ENCODE data around the gene CHST5.
A peak's percentile ranks its signal among the peaks of the same experiment; 100 is the strongest.

Gene CHST5

DNA sequence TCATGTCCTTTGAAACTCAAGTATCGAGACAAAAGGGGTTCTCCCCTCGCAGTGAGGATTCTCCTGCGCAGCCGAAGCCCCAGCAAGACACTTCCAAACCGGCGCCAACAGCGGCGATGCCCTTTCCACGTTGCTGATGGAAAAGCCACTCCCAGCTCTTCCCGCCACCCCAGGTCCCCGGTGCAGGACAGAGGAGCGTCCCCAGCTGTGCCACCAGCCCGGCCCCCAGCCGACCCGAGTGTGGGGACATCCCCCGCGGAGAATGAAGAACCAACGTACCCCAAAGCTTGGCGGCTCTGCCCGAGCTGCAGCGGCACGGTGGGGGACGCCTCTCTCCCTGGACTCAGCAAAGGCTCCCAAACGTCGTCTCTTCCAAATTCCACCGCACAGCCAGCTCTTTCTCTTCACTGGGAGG, 41.2 kb downstream of the CHST5 start:
- DNase-seq (ENCODE audit: low read depth) = no peak
- TF ChIP-seq, protein P1, sequence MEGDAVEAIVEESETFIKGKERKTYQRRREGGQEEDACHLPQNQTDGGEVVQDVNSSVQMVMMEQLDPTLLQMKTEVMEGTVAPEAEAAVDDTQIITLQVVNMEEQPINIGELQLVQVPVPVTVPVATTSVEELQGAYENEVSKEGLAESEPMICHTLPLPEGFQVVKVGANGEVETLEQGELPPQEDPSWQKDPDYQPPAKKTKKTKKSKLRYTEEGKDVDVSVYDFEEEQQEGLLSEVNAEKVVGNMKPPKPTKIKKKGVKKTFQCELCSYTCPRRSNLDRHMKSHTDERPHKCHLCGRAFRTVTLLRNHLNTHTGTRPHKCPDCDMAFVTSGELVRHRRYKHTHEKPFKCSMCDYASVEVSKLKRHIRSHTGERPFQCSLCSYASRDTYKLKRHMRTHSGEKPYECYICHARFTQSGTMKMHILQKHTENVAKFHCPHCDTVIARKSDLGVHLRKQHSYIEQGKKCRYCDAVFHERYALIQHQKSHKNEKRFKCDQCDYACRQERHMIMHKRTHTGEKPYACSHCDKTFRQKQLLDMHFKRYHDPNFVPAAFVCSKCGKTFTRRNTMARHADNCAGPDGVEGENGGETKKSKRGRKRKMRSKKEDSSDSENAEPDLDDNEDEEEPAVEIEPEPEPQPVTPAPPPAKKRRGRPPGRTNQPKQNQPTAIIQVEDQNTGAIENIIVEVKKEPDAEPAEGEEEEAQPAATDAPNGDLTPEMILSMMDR (IDR thresholded peaks at IDR 0.05; ENCODE audit: low read length, missing control alignments) = no peak
- peak overlapping the region; percentile 51 for H3K4me3 ChIP-seq (replicated peaks; ENCODE audit: low read depth, low read length)

DNA sequence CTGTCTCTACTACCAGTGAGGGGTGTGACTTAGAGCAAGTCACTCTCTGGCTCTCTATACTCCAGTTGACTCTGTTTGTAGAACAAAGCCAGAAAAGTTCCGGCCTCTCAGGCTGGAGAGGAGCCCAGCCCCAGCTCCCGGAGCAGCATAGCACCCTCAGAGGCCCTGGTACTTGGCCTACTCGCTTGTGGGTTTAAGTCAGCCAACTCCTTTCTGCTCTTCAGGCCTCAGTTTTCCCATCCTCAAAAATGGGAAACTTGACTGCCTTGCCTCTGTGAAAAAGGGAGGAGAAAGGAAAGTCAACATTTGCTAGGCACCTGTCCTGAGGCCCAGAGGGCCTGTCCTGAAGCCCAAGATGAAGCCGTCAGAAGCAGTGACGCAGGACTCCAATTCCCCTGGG, 41.7 kb downstream of the CHST5 start:
- TF ChIP-seq, protein P1 (IDR thresholded peaks at IDR 0.05; ENCODE audit: low read length, missing control alignments) = no peak
- peak overlapping the region; percentile 51 for H3K4me3 ChIP-seq (replicated peaks; ENCODE audit: low read depth, low read length)
- no peak for DNase-seq (ENCODE audit: low read depth)

DNA sequence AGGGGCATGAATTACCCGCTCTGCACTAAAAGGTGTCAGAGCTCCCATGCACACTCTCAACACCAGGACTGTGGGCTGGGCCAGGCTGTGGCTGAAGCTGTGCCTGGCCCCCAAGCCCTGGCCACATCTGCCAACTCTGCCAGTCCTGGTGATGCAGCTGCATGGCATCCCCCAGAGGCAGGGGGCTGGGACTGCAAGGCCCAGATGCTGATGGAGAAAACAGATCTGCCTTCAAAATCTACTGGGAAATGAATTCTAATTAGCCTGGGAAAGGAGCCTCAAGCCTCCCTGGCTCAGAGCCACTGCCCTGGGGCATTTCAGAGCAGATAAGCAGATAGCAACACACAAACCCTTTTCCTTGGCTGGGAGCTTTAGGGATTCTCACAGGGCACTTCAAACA, 44.0 kb downstream of the CHST5 start:
- H3K4me3 ChIP-seq (replicated peaks; ENCODE audit: low read depth, low read length) = no peak overlapping the region
- DNase-seq (ENCODE audit: low read depth) = no peak
- TF ChIP-seq, protein P1 (IDR thresholded peaks at IDR 0.05; ENCODE audit: low read length, missing control alignments) = no peak

DNA sequence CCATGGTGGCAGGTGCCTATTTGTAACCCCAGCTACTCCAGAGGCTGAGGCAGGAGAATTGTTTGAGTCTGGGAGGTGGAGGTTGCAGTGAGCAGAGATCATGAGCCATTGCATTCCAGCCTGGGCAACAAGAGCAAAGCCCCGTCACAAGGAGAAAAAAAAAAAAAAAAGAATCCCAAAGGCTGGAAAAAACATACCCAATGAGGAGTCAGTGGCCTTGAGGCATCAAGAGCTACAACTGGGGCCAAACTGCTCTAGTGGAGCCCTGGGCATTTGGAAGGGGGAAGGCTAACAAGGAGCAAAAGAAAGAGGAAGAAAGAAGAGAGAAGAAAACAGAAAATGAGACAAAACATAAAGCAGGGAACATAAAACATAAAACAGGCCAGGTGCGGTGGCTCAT, 47.6 kb downstream of the CHST5 start:
- no peak for DNase-seq (ENCODE audit: low read depth)
- no peak overlapping the region for H3K4me3 ChIP-seq (replicated peaks; ENCODE audit: low read depth, low read length)
- TF ChIP-seq, protein P1 (IDR thresholded peaks at IDR 0.05; ENCODE audit: low read length, missing control alignments) = no peak

DNA sequence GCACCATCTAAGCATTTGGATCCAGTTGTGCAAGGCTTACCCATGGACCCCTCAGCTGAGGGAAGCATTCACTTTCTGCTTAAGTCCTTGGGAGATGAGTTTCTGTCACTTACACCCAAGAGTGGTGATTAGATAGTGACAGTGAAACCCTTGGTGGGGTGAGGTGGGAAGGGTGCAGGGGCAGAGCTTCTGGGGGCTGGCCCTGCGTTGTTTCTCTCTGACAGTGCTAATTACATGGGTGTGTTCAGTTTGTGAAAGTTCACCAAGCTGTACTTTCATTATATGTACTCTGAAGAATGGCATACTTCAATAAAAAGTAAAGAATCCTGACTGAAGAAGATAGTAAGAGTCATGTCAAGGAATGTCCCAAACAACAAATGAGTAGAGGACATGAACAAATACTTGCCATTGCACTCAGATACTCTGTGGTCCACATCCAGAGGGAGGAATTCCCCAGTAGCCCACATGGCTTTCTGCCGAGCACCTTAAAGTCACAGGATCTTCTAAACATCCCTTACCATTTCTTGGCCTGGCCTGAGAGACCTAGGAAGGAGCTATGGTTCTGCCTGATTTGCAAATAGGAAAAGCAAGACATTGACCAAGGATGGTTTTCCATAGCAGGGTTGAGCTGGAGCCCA, 49.1 kb downstream of the CHST5 start:
- no peak for DNase-seq (ENCODE audit: low read depth)
- no peak overlapping the region for H3K4me3 ChIP-seq (replicated peaks; ENCODE audit: low read depth, low read length)
- TF ChIP-seq, protein P1 (IDR thresholded peaks at IDR 0.05; ENCODE audit: low read length, missing control alignments) = no peak

DNA sequence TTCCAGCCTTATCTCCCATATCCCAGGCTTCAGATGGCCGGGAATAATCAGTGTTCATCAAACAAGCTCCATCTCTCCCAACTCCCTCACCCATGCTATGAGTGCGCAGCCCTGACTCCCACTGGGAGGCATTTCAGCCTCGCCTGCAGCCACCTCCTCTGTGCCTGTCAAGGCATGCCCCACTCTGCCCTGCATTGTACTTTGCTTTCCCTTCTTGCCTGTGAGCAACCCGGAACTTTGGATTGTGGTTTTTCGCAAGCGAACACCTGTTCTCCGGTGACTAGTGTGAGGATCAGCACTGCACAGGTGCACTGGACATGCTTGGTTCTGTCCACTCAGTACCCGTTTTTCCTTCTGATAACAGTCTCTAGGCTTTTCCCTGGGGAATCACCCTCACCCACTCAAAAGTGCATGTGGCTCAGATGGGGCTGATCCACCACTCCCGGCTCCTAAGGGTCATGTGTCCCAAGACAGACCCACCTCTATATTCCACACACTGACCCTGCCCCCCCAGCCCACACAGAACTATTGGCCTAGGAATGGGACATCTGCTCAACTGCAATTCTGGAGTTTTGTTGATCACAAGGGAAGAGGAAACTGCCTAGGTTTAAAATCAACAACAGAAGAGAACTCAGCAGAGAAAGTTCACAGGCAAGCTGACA, 49.8 kb downstream of the CHST5 start:
- DNase-seq (ENCODE audit: low read depth) = no peak

More for the DNA sequence above, 49.8 kb downstream of the CHST5 start:
- no peak overlapping the region for H3K4me3 ChIP-seq (replicated peaks; ENCODE audit: low read depth, low read length)
- TF ChIP-seq, protein P1 (IDR thresholded peaks at IDR 0.05; ENCODE audit: low read length, missing control alignments) = no peak

All from fibroblast of pulmonary artery (primary cell).